Astrocyte of the hippocampus (primary cell): Measurements from ENCODE around the gene GRIN1.

Experiments used
- DNase-seq: peaks from one replicate; pipeline ENCODE4 v3.0.0; 2011; ENCODE audit warnings: low read depth, low spot score

Gene GRIN1

GRCh38 chr9:137193771-137194170, 54.8 kb downstream of the GRIN1 start:
- DNase-seq = no peak

GRCh38 chr9:137194388-137194787, 55.4 kb downstream of the GRIN1 start:
- peak; percentile 27 for DNase-seq

GRCh38 chr9:137194909-137195308, 56.0 kb downstream of the GRIN1 start:
- DNase-seq = no peak

- no peak for DNase-seq
These were observed 56.7 kb downstream of the GRIN1 start for GRCh38 chr9:137195525-137196220.

- DNase-seq = peak; percentile 43
These were observed 59.3 kb downstream of the GRIN1 start for GRCh38 chr9:137198051-137198901.

GRCh38 chr9:137198902-137199283, 59.9 kb downstream of the GRIN1 start:
- no peak for DNase-seq

GRCh38 chr9:137199411-137200121, 60.6 kb downstream of the GRIN1 start:
- DNase-seq = peak; percentile 52

GRCh38 chr9:137200311-137201204, 61.6 kb downstream of the GRIN1 start, which contains the start of gene TPRN:
TSS of gene TPRN (minus strand) at chr9:137200741. CDS start at chr9:137200711, 30 bp downstream.
- DNase-seq = peak; percentile 100

GRCh38 chr9:137201205-137201868, 62.4 kb downstream of the GRIN1 start:
- DNase-seq = no peak

GRCh38 chr9:137202966-137203365, 64.0 kb downstream of the GRIN1 start:
- no peak for DNase-seq

- DNase-seq = no peak
These were observed 65.8 kb downstream of the GRIN1 start for GRCh38 chr9:137204731-137205125.

- DNase-seq = peak; percentile 95
These were observed 66.4 kb downstream of the GRIN1 start, which contains the start of the genes NDOR1 and TMEM203 for GRCh38 chr9:137205126-137206069. TSS of gene NDOR1 (plus strand) at chr9:137205700. CDS start at chr9:137205778, 78 bp downstream. TSS of gene TMEM203 (minus strand) at chr9:137205648. CDS start at chr9:137205414, 234 bp downstream.

- no peak for DNase-seq
These were observed 67.6 kb downstream of the GRIN1 start for GRCh38 chr9:137206602-137207001.

GRCh38 chr9:137211532-137211931, 72.6 kb downstream of the GRIN1 start:
- no peak for DNase-seq

- no peak for DNase-seq
These were observed 73.6 kb downstream of the GRIN1 start for GRCh38 chr9:137212520-137212919.

- no peak for DNase-seq
These were observed 74.5 kb downstream of the GRIN1 start for GRCh38 chr9:137213160-137214060.

GRCh38 chr9:137214620-137215019, 75.7 kb downstream of the GRIN1 start:
- no peak for DNase-seq
